AG09309 (cell line): Measurements from ENCODE around the gene CTNND2.

Experiments used
- DNase-seq: peaks from one replicate; pipeline ENCODE4 v3.0.0-alpha.2; 2010; ENCODE audit warnings: low read depth
- H3K4me3 ChIP-seq: 2 replicates; pipeline ENCODE4 v1.5.1; 2011; ENCODE audit warnings: mild to moderate bottlenecking, low read depth, low read length, moderate library complexity; ENCODE audit not compliant: control insufficient read depth
- CTCF ChIP-seq: IDR thresholded peaks from 2 replicates; pipeline ENCODE4 v1.5.1; 2011; ENCODE audit warnings: mild to moderate bottlenecking, low read depth, low read length, inconsistent platforms; ENCODE audit not compliant: insufficient read depth, control insufficient read depth; ENCODE audit errors: missing control alignments

Gene CTNND2

GRCh38 chr5:11547140-11547539, 357.1 kb downstream of the CTNND2 start:
- no peak for DNase-seq
- no peak for TF ChIP-seq CTCF
- no peak overlapping the region for H3K4me3 ChIP-seq

- no peak for DNase-seq
- H3K4me3 ChIP-seq: no peak overlapping the region
- TF ChIP-seq CTCF: no peak
These were observed 364.1 kb downstream of the CTNND2 start for GRCh38 chr5:11540112-11540511.

GRCh38 chr5:11531811-11532555, 372.3 kb downstream of the CTNND2 start:
- no peak for TF ChIP-seq CTCF

GRCh38 chr5:11528720-11529119, 375.5 kb downstream of the CTNND2 start:
- no peak for DNase-seq
- TF ChIP-seq CTCF: no peak
- H3K4me3 ChIP-seq: no peak overlapping the region

More at GRCh38 chr5:11531811-11532555, 372.3 kb downstream of the CTNND2 start:
- DNase-seq: no peak
- H3K4me3 ChIP-seq: no peak overlapping the region

GRCh38 chr5:11527652-11528349, 376.4 kb downstream of the CTNND2 start:
- no peak for DNase-seq
- no peak overlapping the region for H3K4me3 ChIP-seq
- TF ChIP-seq CTCF: no peak

GRCh38 chr5:11525020-11525419, 379.2 kb downstream of the CTNND2 start:
- no peak for DNase-seq
- no peak for TF ChIP-seq CTCF
- no peak overlapping the region for H3K4me3 ChIP-seq
